Midbrain (tissue), 1 donor: ENCODE data around the gene CDH8.
A peak's percentile ranks its signal among the peaks of the same experiment; 100 is the strongest.
"Not testable (repeated sequence)": the region's sequence is repeated elsewhere in the genome, so short reads cannot be mapped to it uniquely, and the experiment has no call there.

Experiments used
- DNase-seq: peaks from one replicate; lab custom pipeline; 2025; lab: John Stamatoyannopoulos, UW

The CDH8 gene

DNA sequence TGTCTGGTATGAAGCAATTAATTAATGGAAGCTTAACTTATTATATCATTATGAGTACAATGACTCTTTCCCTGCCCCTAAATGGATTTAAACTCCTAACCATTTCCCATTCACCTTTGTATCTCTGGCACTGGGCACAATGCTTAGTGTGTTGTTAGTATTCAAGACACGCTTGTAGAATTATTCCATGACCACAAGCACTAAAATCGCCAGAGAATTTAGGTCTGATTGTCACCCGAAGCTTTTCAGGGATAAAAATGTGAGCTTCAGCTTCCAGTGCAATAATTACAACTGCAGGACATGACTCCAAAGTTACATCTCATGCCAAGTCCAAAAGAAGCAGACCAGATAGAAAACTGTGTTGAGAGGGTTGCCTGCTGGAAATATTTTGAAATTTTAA is 101.6 kb downstream of the CDH8 start:
- no peak for DNase-seq

DNA sequence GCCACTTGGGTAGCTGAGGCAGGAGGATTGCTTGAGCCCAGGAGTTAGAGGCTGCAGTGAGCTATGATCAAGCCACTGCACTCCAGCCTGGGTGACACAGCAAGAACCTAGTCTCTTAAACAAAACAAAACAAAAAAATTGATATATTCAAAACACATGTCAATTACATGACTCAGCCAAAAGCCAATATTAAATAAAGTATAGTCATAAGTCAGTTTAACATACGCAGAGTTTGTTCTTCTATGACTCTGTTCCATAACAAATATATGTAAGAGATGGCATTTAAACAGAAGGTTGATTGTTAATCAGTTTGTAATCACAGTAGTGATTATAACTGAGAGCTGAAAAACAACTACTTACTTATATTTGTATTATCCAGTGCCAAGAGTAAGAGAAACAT is 106.5 kb downstream of the CDH8 start:
- no peak for DNase-seq

DNA sequence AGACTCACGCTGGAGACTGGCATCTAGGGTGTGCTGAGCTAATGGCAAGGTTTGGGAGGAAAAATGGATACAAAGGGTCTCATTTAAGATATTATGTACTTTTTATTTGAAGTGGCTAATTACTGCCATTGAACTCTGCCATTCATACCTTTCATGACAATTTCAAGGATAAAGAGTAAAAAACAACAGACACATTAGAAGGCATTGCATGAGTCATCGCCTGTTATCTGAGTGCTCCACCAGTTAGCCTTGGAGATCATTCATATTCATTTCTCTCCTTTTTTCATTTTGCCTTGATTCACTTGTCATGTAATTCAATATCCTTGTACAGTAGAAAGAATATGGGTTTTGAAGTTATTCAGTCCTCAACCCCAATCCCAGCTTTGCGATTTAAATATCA is 109.5 kb downstream of the CDH8 start:
- no peak for DNase-seq

DNA sequence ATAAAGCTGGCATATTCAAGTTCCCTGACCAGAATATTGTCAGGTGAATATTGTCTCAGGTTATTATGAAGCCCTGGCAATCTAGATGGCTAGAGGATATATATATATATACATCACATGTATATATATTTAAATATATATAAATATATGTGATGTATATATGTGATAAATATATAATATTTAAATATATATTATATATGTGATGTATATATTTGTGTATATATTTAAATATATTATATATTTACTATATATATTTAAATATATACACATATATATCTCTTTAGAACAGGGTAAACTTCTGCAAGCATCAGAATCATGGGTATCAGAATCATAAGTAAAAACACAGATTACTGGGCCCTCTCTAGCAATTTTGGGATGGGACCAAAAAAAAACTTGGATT is 112.6 kb downstream of the CDH8 start:
- DNase-seq: no peak

DNA sequence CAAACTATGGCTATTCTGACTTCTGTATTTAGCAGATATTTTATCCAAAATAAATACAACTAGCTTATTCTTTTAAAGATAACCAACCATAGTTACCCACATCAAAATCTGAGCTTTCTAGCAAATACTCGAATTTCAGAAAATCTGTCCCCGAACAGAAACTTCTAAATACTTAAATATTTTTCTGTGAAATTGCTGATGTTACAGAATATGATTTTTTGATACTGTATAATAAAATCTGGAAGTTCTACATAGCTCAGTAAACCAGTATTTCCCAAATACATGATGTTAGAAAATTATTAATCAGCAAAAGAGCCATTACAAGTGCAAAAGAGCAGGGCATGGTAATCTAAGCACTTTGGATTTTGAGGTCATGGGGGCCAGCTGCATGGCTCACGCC is 114.9 kb downstream of the CDH8 start:
- DNase-seq: no peak

DNA sequence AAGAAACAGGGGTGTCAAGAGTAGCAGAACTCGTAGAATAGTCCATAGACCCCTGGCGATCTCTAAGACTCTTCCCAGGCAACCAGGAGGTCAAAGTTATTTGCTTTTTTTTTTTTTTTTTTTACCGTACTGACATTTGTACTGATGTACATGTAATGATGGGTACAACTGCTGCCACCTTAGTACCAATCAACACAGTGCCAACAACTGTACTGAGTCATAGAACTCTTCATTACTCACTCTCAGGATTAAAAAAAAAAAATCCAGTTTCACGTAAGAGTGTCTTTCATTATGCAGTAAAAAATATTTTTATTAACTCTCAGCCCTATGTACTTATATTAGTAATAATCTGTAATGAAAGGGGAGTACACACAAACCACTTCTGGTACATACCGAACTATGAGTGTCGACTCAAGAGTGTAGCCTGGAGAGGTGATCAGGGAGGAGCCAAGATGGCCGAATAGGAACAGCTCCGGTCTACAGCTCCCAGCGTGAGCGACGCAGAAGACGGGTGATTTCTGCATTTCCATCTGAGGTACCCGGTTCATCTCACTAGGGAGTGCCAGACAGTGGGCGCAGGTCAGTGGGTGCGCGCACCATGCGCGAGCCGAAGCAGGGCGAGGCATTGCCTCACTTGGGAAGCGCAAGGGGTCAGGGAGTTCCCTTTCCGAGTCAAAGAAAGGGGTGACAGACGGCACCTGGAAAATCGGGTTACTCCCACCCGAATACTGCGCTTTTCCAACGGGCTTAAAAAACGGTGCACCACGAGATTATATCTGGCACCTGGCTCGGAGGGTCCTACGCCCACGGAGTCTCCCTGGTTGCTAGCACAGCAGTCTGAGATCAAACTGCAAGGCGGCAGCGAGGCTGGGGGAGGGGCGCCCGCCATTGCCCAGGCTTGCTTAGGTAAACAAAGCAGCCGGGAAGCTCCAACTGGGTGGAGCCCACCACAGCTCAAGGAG is 118.1 kb downstream of the CDH8 start:
- not testable (repeated sequence) for DNase-seq

DNA sequence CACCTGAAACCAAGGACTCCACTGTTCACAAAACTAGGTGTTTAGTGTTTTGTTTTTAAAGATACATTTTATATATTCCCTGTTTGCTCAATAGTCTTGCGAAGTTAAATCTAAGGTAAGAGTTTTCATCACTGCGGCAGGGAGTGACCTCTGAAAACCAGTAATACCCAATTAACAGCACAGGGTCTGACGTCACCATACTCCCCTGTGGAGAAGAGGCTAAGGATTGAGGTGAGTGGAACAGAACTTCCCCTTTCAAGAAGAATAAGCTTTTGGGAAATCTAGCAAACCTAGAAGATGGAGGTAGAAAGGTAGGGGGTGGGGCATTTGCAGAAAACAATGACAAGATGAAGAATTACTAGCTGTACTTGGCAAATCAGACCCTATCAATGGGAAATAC is 120.7 kb downstream of the CDH8 start:
- no peak for DNase-seq

DNA sequence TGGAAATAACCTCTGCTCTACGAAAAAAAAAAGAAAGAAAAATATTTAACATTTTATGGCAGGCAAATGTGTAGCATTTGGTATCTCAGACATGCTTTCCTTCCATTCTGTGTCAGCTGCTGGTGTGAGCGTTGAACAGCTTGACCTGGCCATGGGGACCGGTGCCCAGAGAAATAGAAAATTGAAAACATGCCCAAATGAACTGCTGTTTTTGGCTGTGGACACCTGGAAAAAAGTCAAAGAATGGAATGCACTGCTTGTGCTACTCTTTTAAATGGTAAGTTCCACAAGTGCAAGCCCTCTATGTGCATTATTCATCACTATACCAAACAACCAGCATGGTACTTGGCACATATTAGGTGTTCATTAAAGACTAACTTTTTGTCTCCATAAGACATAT is 127.2 kb downstream of the CDH8 start:
- DNase-seq: no peak

DNA sequence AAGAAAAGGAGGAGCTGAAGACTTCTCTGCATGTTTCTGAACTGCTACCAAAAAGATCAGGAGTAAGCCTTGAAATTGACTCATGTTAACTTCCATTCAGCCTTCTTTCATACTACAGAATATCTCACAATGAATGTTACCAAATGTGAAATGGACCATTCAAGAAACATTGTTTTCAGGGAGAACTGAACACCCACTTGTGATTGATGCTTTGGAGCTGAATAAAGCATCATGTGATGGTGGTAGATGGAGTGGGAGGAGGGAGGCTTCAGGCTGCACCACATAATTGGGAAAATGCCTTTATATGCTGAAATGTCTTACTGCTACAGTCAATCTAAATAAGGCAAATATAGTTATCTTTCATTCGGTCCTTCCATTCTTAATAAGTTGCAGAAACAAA is 127.8 kb downstream of the CDH8 start:
- no peak for DNase-seq

DNA sequence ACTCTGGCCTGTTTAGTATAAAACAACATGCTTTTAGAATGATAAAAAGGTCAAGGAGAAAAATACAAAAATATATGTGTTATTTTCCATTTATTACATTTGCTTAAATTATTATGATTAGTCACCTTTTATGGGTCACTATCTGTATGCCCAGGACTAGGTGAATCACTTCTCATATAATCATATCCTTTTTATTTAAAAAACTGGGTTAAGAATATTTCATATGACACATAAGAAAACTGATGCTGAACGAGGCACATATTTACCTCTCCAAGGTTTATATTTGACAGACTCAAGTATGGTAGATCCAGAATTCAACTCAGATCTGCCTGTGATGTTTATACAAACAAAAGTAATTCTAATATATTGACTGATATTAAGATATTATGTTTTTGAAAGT is 134.5 kb downstream of the CDH8 start:
- DNase-seq: no peak

DNA sequence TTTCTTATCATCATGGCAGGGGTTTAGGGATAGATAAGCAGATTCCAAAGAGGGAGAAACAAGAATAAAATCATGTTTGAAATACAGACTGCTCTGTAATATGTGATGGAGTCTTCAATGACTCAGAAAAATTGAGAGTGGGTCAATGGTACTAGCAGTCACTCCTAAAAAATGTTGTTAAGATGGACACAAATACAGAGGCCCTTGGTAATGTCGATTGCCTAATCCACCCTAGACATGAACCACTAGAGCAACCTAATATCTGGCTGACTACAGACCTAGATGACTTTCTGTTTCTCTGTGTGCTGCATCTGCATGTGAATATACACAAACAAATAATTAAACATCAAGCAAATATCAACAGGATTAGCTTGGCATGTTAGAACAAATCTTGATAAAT is 135.8 kb downstream of the CDH8 start:
- no peak for DNase-seq

DNA sequence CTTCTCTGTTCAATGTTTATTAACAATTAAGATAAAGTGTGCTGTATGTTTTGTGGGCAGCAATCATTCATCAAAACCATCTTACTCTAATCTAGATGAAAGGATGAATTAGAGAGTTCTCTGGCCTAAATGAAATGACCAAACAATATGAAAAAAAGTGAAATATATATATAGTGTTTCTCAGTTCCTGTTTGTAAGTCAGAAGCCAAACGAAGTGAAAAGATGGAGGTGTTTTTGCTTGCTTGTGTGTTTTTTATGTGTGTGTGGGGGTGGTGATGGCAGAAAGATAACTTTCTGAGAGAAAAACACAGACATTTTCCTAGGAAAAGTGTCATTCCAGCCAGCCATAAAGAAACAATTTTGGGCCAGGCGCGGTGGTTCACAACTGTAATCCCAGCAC is 138.6 kb downstream of the CDH8 start:
- DNase-seq: no peak

DNA sequence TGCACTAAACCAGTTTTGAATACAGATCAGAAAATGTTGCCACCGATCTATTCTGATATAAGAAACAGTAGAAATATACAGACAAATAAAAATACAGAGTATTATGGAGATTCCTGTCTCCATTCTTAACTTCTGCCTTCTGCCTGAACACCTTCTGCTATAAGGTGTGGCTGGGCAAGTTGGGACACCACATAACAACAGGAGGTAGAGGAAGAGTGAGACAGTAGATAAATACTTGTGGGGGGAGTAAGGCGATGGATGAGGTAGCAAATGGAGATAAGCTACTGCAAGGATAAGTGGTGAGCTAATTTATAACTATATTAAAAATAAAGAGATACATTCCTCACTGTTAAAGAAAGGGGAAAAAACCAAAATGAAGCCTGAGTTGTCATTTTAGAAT is 143.7 kb downstream of the CDH8 start:
- no peak for DNase-seq

DNA sequence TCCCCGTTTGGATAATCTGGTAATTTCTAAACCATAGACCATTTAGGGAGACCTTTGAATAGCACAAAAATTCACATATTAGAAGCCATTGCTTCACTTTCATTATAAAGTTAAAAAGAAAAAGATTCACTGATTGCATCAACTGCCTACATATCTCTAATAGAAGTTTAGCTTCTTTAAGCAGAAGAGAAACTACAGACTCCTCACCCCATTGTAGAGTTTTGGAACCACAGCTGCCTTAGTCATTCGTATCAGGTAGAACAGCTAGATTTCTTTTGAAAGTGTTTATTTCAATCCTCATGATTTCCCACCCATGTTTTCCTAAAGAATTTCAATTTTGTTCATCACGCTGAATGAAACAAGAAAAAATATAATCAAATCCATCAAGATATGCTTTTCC is 144.8 kb downstream of the CDH8 start:
- no peak for DNase-seq

DNA sequence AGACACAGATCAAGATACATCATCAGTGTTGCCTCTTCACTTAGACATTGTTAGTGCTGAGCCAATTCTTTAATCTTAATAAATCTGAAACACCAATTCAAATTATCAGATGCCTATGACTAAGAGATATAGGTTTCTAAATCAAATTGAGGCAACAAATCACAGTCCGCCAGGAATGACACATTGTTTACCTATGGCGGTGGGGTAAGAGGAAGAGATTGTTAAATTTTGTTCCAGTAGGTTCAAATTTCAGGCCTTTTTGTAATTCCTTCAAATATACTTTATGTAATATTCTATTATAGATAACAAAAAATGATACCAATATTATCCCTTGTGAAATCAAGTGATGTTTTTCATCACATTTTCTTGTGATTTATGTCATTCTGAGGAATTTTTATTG is 145.9 kb downstream of the CDH8 start:
- no peak for DNase-seq

DNA sequence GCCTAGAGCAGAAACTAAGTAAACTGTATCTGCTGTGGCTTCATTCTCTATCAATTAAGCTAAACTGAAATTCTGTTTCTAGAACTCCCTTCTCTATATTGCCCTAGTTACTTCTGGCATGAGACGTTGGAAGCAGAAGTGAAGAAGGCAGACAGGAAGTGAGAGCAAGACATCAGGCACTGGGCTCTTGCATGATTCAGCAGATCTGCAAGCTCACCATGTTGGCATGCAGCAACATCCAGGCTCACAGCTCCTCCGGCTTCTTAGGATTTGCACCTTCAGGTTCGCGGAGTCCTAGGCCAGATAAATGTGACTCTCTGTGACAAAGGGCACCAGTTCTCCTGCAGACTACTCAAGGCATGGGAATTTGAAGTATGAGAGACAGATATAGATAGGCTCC is 148.3 kb downstream of the CDH8 start:
- DNase-seq: peak; percentile 23

DNA sequence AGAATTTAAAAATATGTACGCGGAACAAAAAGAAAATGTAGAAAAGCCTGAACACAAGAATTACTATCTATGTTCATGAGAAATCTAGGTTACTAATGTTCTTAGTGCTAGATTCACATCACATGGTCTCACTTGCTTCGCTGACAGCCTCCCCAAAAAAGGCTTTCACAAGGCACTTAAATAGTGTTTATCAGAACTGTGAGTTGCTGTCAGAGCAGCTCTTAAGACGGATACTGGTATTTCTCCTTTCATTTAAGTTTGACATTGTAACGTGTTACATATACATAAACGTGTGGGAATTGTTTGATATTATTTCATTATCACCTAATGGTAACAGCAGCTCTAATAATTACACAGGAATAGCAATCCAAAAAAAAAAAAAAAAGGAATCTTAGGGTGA is 150.9 kb downstream of the CDH8 start:
- no peak for DNase-seq

DNA sequence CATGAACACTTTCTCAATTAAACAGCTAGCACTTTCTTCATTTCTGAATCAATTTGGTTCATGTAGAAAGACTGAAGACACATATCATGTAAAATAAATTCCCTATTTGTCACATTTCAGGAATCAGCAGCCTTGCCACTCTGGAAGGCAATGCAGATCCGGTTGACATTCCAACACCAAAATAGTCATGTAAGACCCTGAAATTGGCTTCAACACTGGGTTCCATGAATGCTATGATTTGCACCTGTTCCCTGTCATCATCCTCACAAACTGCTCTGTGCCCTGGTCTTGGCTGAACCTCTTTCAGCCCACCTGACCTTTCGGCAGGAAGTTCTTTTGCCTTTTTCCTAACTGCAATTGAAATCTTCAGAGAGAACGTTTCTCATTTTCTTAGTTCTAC is 156.9 kb downstream of the CDH8 start:
- DNase-seq: no peak

DNA sequence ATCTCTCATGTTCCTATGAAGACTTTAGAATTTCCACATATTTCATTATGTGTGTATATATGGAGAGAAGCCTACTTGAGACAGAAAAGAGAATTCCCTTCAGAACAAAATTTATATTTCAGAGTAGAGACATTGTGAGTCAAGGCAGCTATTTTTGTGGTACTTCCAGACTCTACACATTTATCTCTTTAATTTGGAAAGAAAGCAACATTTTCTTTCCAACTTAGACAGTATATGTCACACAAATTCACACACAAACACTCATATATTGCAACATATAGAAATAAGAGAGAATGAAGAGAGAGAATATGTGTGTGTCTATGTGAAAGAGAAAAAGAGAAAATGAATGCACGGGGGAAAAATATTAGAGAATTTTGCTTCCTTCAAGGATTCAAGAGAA is 158.8 kb downstream of the CDH8 start:
- DNase-seq: no peak

DNA sequence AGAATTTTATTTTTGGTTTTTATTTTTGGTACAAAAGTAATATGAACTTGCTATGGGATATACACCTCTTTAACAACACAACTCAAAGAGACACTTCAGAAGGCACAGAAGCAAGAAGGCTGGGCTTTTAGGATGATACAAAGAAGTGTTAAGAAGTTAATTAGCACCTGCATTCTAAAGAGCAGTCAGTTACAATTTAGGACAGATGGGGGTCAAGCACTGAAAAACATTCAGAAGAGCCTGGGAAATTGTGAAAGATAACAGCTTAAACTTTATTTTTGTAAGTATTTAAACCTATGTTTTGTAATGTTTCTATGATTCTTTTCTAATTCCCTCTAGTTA is 163.5 kb downstream of the CDH8 start:
- no peak for DNase-seq

DNA sequence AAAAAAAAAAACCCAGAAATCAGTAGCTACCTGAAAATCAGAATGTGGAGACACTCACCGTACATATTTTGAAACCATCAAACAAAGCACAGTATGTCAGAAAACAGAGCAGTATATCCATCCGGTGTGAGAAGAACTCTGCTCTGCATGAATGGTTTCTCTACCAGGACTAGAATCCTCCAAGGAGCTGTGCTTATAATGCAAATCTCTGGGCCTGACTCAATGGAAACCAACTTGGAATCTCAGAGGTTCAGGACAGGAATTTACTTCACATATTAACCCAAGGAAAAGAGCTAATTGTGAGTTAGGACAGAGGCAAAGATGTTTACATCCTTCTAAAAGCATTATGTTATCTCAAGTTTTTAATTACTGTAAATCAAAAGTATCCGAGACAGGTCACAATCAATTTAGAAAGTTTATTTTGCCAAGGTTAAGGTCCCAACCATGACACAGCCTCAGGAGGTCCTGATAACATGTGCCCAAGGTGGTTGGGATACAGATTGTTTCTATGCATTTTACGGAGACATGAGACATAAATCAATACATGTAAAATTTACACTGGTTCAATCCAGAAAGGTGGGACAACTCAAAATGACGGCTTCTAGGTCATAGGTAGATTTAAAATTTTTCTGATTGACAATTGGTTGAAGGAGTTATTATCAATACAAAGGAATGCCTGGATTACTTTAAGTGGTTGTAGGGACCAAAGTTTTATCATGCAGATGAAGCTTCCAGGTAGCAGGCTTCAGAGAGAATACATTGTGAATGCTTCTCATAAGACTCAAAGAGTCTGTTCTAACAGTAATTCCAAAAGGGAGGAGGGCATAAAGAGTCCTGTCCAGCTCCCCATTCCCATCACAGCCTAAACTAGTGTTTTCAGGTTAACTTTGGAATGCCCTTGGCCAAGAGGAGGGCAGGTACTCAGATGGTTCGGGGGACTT is 164.1 kb downstream of the CDH8 start:
- DNase-seq: no peak

DNA sequence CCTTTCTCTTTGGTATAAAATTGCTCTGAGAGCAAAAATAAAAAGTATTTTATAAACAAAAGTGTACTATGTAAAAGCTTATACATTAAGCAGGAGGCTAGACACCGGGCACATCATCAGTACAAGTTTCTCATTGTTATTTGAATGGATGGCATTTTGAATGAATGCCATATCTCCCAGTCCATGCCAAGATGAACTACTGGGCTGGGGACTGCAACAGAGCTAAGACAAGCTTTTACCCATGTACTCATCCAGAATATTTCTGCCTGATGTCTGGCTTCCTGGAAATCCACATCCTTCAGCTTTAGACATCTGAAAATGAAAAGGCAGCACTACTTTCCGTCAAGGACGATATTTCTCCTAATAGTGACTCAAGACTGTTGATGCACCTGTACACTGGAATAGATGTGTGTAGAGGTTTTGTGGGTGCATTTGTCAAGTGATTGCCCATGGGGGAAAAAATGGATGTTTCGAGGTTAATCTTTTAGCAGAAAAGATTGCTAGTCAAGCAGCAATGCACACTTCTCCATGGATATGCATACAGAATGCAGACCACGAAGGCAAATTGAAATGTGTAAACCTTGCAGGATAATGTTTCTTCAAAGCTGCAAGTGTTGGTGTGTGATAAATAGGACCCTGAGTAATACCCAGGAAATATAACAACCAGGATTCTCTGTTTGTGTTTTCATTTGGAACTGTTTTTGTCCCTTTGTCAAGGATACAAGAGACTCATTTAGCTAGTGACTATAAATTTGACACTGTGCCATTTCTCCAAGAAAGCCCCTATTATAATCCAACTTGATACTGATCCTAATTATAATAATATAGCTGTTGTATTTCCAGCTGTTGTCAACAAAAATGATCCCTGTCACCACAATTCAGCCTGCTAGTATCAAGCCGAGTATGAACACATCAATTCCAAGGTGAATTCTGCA is 173.8 kb downstream of the CDH8 start:
- DNase-seq: peak; percentile 85
